ENCODE results near the gene SORL1. TPM values are rescaled to one million over a fixed set of nuclear protein-coding genes. Genes with fewer than 3 reads are reported as not detected.

SORL1 gene
- total RNA-seq, 4 donors from 2014 or later = 7.1 to 12.6 (median 10.6) TPM

- 61 to 88% methylated on average over 3 of the region's 3 CpGs for WGBS, 2 donors (ENCODE audit: low coverage in 1 of 2)
- no peaks in the 10 kb centered on the region for H3K9me3 ChIP-seq
- no peak overlapping the region for H3K4me3 ChIP-seq
- TF ChIP-seq CTCF (IDR thresholded peaks at IDR 0.05) (no peak), POLR2A (IDR thresholded peaks at IDR 0.05) (no peak)
- H3K27ac ChIP-seq = no peak overlapping the region
- ATAC-seq = no peak
- H3K27me3 ChIP-seq = no peaks in the 10 kb centered on the region
- H3K4me1 ChIP-seq = peaks cover 0 to 8% (median 0%) of the 10 kb centered on the region in 3 donors
- no peaks in the 10 kb centered on the region for H3K36me3 ChIP-seq
Measured at GRCh38 chr11:121444526-121444925, 7.6 kb upstream of the SORL1 start.

- 90 to 93% methylated on average over 8 of the region's 14 CpGs for WGBS, 2 donors (ENCODE audit: low coverage in 1 of 2)
- H3K36me3 ChIP-seq = no peaks in the 10 kb centered on the region
- TF ChIP-seq CTCF (IDR thresholded peaks at IDR 0.05) (no peak), POLR2A (IDR thresholded peaks at IDR 0.05) (no peak), EP300 (IDR thresholded peaks at IDR 0.05) (no peak), POLR2AphosphoS5 (IDR thresholded peaks at IDR 0.05) (no peak)
Measured at GRCh38 chr11:121445071-121445768, 6.9 kb upstream of the SORL1 start.

GRCh38 chr11:121446752-121447156 is 5.4 kb upstream of the SORL1 start:
- WGBS, 2 donors (ENCODE audit: low coverage in 1 of 2) = 34 to 39% methylated on average over 4 of the region's 4 CpGs
- H3K36me3 ChIP-seq = no peaks in the 10 kb centered on the region
- H3K9me3 ChIP-seq = no peaks in the 10 kb centered on the region
- no peak for ATAC-seq
- no peak overlapping the region for H3K27ac ChIP-seq
- peaks cover 0 to 10% (median 0%) of the 10 kb centered on the region in 3 donors for H3K4me1 ChIP-seq
- H3K27me3 ChIP-seq = no peaks in the 10 kb centered on the region
- TF ChIP-seq POLR2AphosphoS5 (IDR thresholded peaks at IDR 0.05) = no peak
- TF ChIP-seq CTCF (IDR thresholded peaks at IDR 0.05) = peak in 2 of 4 experiments; percentile 14 to 21
- no peak overlapping the region for H3K4me3 ChIP-seq

More at GRCh38 chr11:121445071-121445768, 6.9 kb upstream of the SORL1 start:
- Histone ChIP-seq H3K27ac (no peak overlapping the region), H3K4me3 (no peak overlapping the region), H3K4me1 (peaks cover 0 to 4% (median 0%) of the 10 kb centered on the region in 3 donors), H3K27me3 (no peaks in the 10 kb centered on the region), H3K9me3 (no peaks in the 10 kb centered on the region)
- no peak for ATAC-seq

GRCh38 chr11:121448011-121448410 is 4.1 kb upstream of the SORL1 start:
- Histone ChIP-seq H3K36me3 (no peaks in the 10 kb centered on the region), H3K4me1 (peaks cover 0 to 16% (median 0%) of the 10 kb centered on the region in 3 donors), H3K27me3 (no peaks in the 10 kb centered on the region), H3K27ac (no peak overlapping the region), H3K9me3 (no peaks in the 10 kb centered on the region), H3K4me3 (no peak overlapping the region)
- 93 to 96% methylated on average over 3 to 4 of the region's 4 CpGs for WGBS, 2 donors (ENCODE audit: low coverage in 1 of 2)
- TF ChIP-seq POLR2A (IDR thresholded peaks at IDR 0.05) (no peak), EP300 (IDR thresholded peaks at IDR 0.05) (no peak), POLR2AphosphoS5 (IDR thresholded peaks at IDR 0.05) (no peak), CTCF (IDR thresholded peaks at IDR 0.05) (no peak)
- no peak for ATAC-seq

GRCh38 chr11:121448431-121448941 is 3.6 kb upstream of the SORL1 start:
- peaks cover 0 to 19% (median 0%) of the 10 kb centered on the region in 3 donors for H3K4me1 ChIP-seq
- TF ChIP-seq POLR2A (IDR thresholded peaks at IDR 0.05) (no peak), POLR2AphosphoS5 (IDR thresholded peaks at IDR 0.05) (no peak), CTCF (IDR thresholded peaks at IDR 0.05) (no peak), EP300 (IDR thresholded peaks at IDR 0.05) (no peak)
- no peaks in the 10 kb centered on the region for H3K9me3 ChIP-seq
- no peak for ATAC-seq
- H3K27me3 ChIP-seq = no peaks in the 10 kb centered on the region
- H3K36me3 ChIP-seq = no peaks in the 10 kb centered on the region
- H3K4me3 ChIP-seq = no peak overlapping the region
- WGBS, 2 donors (ENCODE audit: low coverage in 1 of 2) = 90 to 91% methylated on average over 2 of the region's 3 CpGs
- no peak overlapping the region for H3K27ac ChIP-seq

All from gastroesophageal sphincter (tissue), 4 donors.